ENCODE data around the gene PARD3B.

DNA sequence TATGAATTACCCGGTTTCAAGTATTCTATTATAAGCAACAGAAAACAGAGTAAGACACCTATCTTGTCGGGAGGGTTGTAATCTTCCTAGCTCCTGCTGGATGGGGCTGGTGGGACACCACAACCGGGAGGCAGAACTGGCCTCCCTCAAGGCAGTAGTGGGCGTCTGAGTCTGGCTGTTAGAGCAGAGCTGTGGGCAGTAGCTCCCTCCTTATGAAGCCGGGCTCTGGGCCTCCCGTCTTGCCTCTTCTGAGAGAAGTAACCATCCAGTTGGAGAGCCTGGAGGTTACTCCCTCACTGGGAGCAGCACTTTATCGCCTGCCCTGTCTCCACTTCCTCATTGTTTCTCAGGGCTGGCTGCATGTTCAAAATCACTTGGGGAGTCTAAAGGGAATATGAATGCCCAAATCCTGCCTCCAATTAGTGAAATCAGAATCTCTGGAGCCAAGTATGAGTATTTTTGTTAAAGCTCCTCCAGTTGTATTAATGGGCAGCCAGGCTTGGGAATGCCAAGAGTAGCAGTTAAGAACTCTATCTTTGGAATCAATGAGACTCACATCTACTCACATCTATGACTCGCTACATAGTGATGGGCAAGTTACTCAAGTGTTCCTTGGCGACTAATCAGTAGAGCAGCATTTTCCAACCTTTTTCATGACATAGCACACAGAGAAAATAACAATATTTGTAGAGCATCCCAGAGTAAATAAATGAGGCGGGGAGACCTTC, 1109.8 kb downstream of the PARD3B start:
- TF ChIP-seq, protein P1, sequence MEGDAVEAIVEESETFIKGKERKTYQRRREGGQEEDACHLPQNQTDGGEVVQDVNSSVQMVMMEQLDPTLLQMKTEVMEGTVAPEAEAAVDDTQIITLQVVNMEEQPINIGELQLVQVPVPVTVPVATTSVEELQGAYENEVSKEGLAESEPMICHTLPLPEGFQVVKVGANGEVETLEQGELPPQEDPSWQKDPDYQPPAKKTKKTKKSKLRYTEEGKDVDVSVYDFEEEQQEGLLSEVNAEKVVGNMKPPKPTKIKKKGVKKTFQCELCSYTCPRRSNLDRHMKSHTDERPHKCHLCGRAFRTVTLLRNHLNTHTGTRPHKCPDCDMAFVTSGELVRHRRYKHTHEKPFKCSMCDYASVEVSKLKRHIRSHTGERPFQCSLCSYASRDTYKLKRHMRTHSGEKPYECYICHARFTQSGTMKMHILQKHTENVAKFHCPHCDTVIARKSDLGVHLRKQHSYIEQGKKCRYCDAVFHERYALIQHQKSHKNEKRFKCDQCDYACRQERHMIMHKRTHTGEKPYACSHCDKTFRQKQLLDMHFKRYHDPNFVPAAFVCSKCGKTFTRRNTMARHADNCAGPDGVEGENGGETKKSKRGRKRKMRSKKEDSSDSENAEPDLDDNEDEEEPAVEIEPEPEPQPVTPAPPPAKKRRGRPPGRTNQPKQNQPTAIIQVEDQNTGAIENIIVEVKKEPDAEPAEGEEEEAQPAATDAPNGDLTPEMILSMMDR (IDR thresholded peaks at IDR 0.05; ENCODE audit: borderline replicate concordance, extremely low read depth, low read length, poor library complexity, severe bottlenecking) = no peak
- TF ChIP-seq EZH2 (IDR thresholded peaks at IDR 0.05; ENCODE audit: borderline replicate concordance, low read depth, low read length, severe bottlenecking) = no peak

All from DND-41 (cell line).